Spleen (tissue), 11 donors: ENCODE measurements around the gene WDR20. TPM values are rescaled to one million over a fixed set of nuclear protein-coding genes. Genes with fewer than 3 reads are reported as not detected.

ENCODE experiments used
- DNase-seq: peaks from one replicate; pipeline ENCODE4 v3.0.0-alpha.2; 2020
- H3K27ac ChIP-seq, 8 donors: fragments of 200-600 bp; sonication (generic) in 7 of 8; 1 replicate in 4 of 8; 2 replicates in 4 of 8; pipeline versions ENCODE4 v1.5.0 to v1.8.0; 2016 to 2021; ENCODE audit warnings: inconsistent platforms in 4 of 8, mild to moderate bottlenecking in 4 of 8, moderate library complexity in 1 of 8
- H3K27me3 ChIP-seq, 7 donors: fragments of 200-600 bp; sonication (generic) in 6 of 7; replicated peaks in 1 of 7; 1 replicate in 4 of 7; 2 replicates in 3 of 7; pipeline versions ENCODE4 v1.5.0 to v1.8.0; 2016 to 2021; ENCODE audit warnings: inconsistent platforms in 3 of 7, mild to moderate bottlenecking in 1 of 7
- H3K36me3 ChIP-seq, 6 donors: fragments of 200-600 bp; sonication (generic) in 5 of 6; 1 replicate in 4 of 6; 2 replicates in 2 of 6; pipeline versions ENCODE4 v1.5.0 to v1.8.0; 2016 to 2021; ENCODE audit warnings: inconsistent platforms in 2 of 6
- H3K4me1 ChIP-seq, 6 donors: fragments of 200-600 bp; sonication (generic) in 5 of 6; 1 replicate in 3 of 6; 2 replicates in 3 of 6; pipeline versions ENCODE4 v1.5.0 to v1.8.0; 2016 to 2021; ENCODE audit warnings: inconsistent platforms in 3 of 6
- H3K4me3 ChIP-seq, 8 donors: fragments of 200-600 bp; sonication (generic) in 7 of 8; 1 replicate in 4 of 8; 2 replicates in 4 of 8; pipeline versions ENCODE4 v1.5.0 to v1.8.0; 2016 to 2021; ENCODE audit warnings: inconsistent platforms in 4 of 8, mild to moderate bottlenecking in 4 of 8, moderate library complexity in 2 of 8
- H3K9me3 ChIP-seq, 8 donors: fragments of 200-600 bp; sonication (generic) in 7 of 8; 1 replicate in 4 of 8; 2 replicates in 4 of 8; pipeline versions ENCODE4 v1.5.0 to v1.8.0; 2016 to 2021; ENCODE audit warnings: inconsistent platforms in 4 of 8
- POLR2A ChIP-seq, 3 donors: fragments of 450-650 bp; IDR thresholded peaks; one replicate each; pipeline ENCODE4 v1.5.1; 2017; ENCODE audit warnings: antibody characterized with exemption in 3 of 3, mild to moderate bottlenecking in 1 of 3
- POLR2AphosphoS5 ChIP-seq, 3 donors: sonication (generic); formaldehyde crosslinking; IDR thresholded peaks; one replicate each; pipeline ENCODE4 v1.5.1; 2017; ENCODE audit warnings: antibody characterized with exemption in 3 of 3
- WGBS, 5 donors: extraction: QIAGEN DNeasy Blood & Tissue Kit in 3 of 5; methylation state at CpG; one replicate each; pipeline versions ENCODE4 v1.1.5 to v1.1.7; 2013 to 2018; 5-methylcytosine and 5-hydroxymethylcytosine counted together
- intact Hi-C: fragments of 100-400 bp; cut with DNase I; formaldehyde crosslinking; loops from one replicate; pipeline ENCODE4 v1.15.0; 2023; ENCODE audit warnings: low total_unique reads
- polyA plus RNA-seq, 3 donors: library from polyadenylated mRNA; stranded (reverse); fragments of 200-250 nt; gene quantifications; one replicate each; pipeline ENCODE4 v1.2.1, GENCODE V29; 2013
- total RNA-seq, 7 donors: library from RNA; depleted of rRNA in 3 of 7; stranded (reverse); fragments of >200 nt in 3 of 7; fragmentation: NEBNext Ultra II Directional in 4 of 7; extraction: Animal tissue kit (Norgen Biotek cat#: 25700) in 4 of 7; gene quantifications; one replicate each; pipeline versions ENCODE4 v1.1.0 to v1.2.1, GENCODE V29; 2016 to 2021
- TF ChIP-seq, protein P1 (sequence below), 11 experiments: fragments of 200-600 bp in 7 of 11; fragments of 450-650 bp in 4 of 11; sonication (generic) in 4 of 11; IDR thresholded peaks in 8 of 11; conservative IDR thresholded peaks in 3 of 11; 1 replicate in 7 of 11; 2 replicates in 4 of 11; pipeline versions ENCODE4 v1.4.0 to v1.8.0; 2016 to 2021; ENCODE audit warnings: antibody characterized with exemption in 11 of 11, inconsistent platforms in 4 of 11, mild to moderate bottlenecking in 1 of 11
- donor health status: healthy with polysubstance abuse.
- donor health status: DM: no; HTN: no; CAD: no; lungs with moderate emphysema.
- donor health status: DM: no; HTN: no; CAD: no.
- donor health status: Bipolar disorder and iron deficiency.
- donor health status: healthy.
- donor health status: DM: no; HTN: no; CAD: no.
- donor health status: DM: yes; HTN: yes; CAD: no.

WDR20 gene
- total and polyA plus RNA-seq, 10 donors = 8.7 to 40.8 (median 28.2) TPM

DNA sequence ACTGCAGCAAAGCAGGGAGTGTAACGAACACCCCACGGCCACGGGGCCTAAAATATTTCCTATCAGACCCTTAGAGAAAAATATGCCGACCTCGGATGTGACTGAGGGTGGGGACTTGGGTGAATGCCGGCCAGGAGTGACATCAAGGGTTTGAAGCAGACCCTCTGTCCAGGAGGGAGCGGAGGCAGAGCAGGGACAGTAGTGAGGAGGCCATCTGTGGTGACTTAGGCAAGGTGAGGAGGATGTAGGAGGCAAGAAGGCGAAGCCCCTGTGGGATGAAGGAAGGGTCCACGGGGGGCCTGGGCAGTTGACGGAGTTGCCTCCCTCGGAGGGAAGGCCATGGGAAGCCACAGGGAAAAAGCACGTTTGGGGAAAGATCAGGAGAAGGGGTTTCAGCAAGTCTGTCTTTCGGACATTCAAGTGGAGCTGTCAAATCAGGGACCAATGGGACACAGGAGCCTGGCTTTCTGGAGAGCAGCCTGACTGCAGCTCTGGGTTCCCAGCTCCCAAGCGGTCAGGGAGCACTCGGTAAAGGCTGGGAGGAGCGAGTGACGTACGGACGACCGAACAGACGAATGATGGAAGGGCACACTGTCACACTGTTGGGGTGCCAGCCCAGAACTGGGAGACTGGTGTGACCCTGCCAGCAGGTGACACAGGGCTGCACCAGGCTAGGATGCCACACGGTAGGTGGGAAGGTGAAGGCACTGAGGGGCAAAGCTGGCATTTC lies 90.9 kb downstream of the WDR20 start:
- Histone ChIP-seq H3K4me3 (no peak overlapping the region), H3K4me1 (peaks cover 0 to 18% (median 9%) of the 10 kb centered on the region in 6 donors), H3K27me3 (no peaks in the 10 kb centered on the region), H3K36me3 (no peaks in the 10 kb centered on the region), H3K9me3 (no peaks in the 10 kb centered on the region), H3K27ac (no peak overlapping the region)
- intact Hi-C loops = loop anchor here (10.0 kb wide), 1 partner anchor 84 kb away; the partner anchor contains the start of gene ZNF839
- WGBS, 5 donors = 89 to 93% (median 91%) methylated on average over 22 of the region's 22 CpGs
- no peak for TF ChIP-seq POLR2AphosphoS5 (IDR thresholded peaks at IDR 0.05)
- TF ChIP-seq, protein P1, sequence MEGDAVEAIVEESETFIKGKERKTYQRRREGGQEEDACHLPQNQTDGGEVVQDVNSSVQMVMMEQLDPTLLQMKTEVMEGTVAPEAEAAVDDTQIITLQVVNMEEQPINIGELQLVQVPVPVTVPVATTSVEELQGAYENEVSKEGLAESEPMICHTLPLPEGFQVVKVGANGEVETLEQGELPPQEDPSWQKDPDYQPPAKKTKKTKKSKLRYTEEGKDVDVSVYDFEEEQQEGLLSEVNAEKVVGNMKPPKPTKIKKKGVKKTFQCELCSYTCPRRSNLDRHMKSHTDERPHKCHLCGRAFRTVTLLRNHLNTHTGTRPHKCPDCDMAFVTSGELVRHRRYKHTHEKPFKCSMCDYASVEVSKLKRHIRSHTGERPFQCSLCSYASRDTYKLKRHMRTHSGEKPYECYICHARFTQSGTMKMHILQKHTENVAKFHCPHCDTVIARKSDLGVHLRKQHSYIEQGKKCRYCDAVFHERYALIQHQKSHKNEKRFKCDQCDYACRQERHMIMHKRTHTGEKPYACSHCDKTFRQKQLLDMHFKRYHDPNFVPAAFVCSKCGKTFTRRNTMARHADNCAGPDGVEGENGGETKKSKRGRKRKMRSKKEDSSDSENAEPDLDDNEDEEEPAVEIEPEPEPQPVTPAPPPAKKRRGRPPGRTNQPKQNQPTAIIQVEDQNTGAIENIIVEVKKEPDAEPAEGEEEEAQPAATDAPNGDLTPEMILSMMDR (IDR thresholded peaks at IDR 0.05 in 8 of 11, conservative IDR thresholded peaks at IDR 0.05 in 3 of 11) = no peak
- no peak for TF ChIP-seq POLR2A (IDR thresholded peaks at IDR 0.05)
- no peak for DNase-seq

DNA sequence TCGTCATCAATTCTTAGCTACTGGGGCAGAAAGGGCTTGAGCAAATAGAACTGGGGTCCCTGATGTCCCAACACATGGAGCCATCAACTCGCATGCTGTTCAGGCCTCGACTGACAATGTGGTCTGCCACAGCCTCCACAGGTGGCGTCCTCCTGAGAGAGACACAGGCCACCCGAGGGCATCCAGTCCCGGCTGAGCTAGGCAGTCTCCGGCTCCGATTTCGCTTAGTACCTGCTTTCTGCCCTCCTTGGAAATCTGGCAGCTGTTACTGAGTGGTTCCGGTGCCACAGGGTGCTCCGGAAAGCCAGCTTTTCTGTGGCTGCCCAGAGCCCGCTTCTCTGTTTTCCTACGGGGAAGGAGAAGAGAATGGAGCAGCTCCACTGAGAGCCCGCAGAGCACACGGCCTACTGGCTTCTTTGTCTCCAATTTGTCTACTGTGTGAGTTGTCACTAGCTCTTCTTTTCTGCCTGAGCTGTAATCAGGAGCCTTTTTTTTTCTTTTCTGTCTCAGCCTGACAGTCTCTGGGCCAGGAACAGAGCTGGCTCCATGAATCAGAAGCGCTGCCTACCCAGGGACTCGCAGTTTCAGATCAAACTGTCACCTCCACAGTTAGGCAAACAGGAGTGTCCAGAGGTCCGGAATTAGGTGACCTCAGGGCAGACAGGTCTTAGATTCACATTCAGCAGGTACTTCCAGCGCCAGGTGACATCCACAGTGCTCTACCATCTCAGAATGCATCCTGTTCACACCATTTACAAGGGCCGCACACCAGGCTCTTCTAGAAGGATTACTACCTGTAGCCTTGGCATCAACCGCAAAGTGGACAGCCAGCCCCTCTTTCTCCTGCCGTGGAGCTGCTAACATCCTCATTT lies 92.0 kb downstream of the WDR20 start:
- intact Hi-C loops = loop anchor here (10.0 kb wide), 1 partner anchor 83 kb away; the partner anchor contains the start of gene ZNF839
- H3K36me3 ChIP-seq = no peaks in the 10 kb centered on the region
- no peak overlapping the region for H3K27ac ChIP-seq
- peak; percentile 43 for DNase-seq
- no peak overlapping the region for H3K4me3 ChIP-seq
- TF ChIP-seq POLR2A (IDR thresholded peaks at IDR 0.05) = no peak
- TF ChIP-seq, protein P1 (IDR thresholded peaks at IDR 0.05 in 8 of 11, conservative IDR thresholded peaks at IDR 0.05 in 3 of 11) = no peak
- TF ChIP-seq POLR2AphosphoS5 (IDR thresholded peaks at IDR 0.05) = no peak
- peaks cover 0 to 13% (median 8%) of the 10 kb centered on the region in 6 donors for H3K4me1 ChIP-seq
- H3K9me3 ChIP-seq = no peaks in the 10 kb centered on the region
- no peaks in the 10 kb centered on the region for H3K27me3 ChIP-seq
- 88 to 94% (median 91%) methylated on average over 20 to 22 of the region's 22 CpGs for WGBS, 5 donors

DNA sequence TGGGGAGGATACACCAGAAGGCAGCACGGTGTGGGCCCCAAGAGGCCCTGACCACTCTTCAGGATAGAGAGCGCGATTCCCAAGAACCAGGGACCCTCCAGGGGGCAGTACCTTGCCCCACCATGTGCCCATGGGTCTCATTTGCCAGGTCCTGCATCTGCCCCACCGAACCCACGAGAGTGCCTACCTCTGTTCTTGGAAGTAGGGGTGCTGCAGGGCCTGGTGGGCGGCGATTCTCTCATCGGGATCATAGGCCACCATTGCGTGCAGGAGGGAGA lies 92.6 kb downstream of the WDR20 start:
- TF ChIP-seq POLR2A (IDR thresholded peaks at IDR 0.05) = no peak
- TF ChIP-seq, protein P1 (IDR thresholded peaks at IDR 0.05 in 8 of 11, conservative IDR thresholded peaks at IDR 0.05 in 3 of 11) = no peak
- Histone ChIP-seq H3K4me1 (peaks cover 0 to 11% (median 8%) of the 10 kb centered on the region in 6 donors), H3K4me3 (no peak overlapping the region), H3K9me3 (no peaks in the 10 kb centered on the region), H3K27ac (no peak overlapping the region), H3K27me3 (no peaks in the 10 kb centered on the region), H3K36me3 (no peaks in the 10 kb centered on the region)
- intact Hi-C loops = loop anchor here (10.0 kb wide), 1 partner anchor 83 kb away; the partner anchor contains the start of gene ZNF839
- WGBS, 5 donors = 89 to 95% (median 92%) methylated on average over 6 to 9 of the region's 9 CpGs
- DNase-seq = no peak

- intact Hi-C loops = loop anchor here (10.0 kb wide), 1 partner anchor 82 kb away; the partner anchor contains the start of gene ZNF839
Observed at GRCh38 chr14:102233081-102233480, 93.4 kb downstream of the WDR20 start.

More at GRCh38 chr14:102233081-102233480, 93.4 kb downstream of the WDR20 start:
- Histone ChIP-seq H3K36me3 (no peaks in the 10 kb centered on the region), H3K9me3 (no peaks in the 10 kb centered on the region), H3K27ac (no peak overlapping the region), H3K4me1 (peaks cover 0 to 11% (median 8%) of the 10 kb centered on the region in 6 donors), H3K4me3 (no peak overlapping the region), H3K27me3 (no peaks in the 10 kb centered on the region)
- no peak for DNase-seq
- TF ChIP-seq, protein P1 (IDR thresholded peaks at IDR 0.05 in 8 of 11, conservative IDR thresholded peaks at IDR 0.05 in 3 of 11) = no peak
- TF ChIP-seq POLR2A (IDR thresholded peaks at IDR 0.05) (no peak), POLR2AphosphoS5 (IDR thresholded peaks at IDR 0.05) (no peak)
- WGBS, 5 donors = 81 to 92% (median 90%) methylated on average over 6 of the region's 6 CpGs
